Measurements from ENCODE around the gene NTM.

NTM gene

DNA sequence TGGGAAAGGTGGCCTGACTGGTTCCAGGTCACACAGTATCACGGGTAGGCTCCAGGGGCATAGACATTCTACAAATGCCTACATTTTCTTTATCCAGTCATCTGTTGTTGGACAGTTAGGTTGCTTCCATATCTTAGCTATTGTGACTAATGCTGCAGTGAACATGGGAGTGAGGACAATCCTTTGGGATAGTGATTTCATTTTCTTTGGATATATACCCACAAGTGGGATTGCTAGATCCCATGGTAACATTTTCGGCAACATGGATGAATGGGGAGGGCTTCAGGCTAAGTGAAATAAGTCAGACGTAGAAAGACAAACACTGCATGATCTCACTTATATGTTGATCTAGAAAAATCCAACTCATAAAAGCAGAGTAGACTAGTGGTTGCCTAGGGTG is 744.3 kb downstream of the NTM start:
- no peak for DNase-seq (ENCODE audit: low read depth)

DNA sequence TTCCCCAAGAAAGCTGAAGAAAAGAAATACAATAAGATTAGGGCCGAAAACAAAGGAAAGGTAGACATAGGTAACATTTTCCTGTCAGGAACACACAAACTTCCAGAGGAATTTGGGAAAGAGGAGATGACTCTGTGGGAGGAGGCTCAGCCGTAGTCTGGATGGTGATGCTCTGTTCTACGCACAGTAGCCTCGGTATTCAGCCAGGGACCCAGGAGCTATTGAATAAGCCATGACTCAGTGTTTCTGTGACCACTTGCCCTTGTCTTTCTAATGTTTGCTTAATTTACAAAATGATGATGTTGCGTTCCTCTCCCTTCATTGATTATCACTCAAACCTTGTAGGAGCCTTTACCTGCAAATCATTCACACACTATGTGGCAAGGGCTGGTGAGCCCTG is 745.0 kb downstream of the NTM start:
- peak; percentile 57 for DNase-seq (ENCODE audit: low read depth)

DNA sequence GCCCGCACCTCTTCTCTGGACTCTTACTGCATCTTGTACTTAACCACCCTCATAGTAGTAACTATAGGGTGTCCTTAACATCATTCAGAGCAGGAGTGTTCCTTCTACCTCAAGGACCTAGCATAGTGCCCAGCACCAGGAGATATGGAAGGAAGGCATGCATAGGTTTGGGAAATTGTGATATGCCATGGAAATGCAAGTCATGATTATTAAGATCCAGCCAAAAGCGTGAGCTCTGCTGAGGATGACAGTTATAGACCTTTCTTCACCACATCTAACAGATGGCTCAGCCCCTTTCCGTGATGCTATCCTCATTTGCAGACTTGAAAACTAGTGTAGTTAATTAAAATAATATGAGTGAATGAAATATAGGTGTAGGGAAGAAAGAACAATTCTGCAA is 746.1 kb downstream of the NTM start:
- no peak for DNase-seq (ENCODE audit: low read depth)

DNA sequence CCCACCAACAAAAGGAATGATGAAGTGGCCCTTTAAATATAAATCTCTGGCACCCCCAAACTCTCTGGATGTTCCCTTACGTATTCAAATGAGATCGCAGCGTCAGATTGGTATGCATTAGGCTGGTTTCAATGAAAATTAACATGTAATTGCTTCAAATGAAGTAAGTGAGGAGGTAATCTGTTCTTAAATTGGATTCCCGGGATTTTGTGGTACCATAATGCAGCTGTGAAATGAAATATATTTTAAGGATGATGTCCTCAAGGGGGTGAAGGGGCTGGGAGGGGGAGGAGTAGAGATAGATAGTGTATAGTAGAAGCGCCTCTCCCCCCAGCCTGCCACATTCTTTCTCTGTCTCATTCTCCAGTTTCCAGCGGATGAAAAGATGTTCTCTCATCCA is 748.2 kb downstream of the NTM start:
- DNase-seq (ENCODE audit: low read depth) = no peak

DNA sequence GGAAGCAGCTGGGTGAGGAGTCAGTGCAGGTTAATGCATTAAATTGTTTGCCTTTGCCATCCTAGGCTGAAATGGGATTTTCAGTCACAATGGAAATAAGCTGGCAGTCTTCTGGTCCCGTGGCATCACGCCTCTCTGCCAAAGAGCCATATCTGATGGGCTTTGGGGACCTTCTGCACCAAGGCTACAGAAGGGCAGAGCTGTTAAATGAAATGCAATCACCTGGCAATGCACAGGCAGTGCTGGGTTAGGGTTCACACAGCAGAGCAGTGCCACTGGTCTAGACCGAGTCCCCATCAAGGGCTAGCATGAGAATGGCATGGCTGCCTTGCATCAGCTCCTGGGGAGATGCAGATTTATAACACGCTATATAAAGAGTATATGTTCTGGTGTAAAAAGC is 749.2 kb downstream of the NTM start:
- no peak for DNase-seq (ENCODE audit: low read depth)

DNA sequence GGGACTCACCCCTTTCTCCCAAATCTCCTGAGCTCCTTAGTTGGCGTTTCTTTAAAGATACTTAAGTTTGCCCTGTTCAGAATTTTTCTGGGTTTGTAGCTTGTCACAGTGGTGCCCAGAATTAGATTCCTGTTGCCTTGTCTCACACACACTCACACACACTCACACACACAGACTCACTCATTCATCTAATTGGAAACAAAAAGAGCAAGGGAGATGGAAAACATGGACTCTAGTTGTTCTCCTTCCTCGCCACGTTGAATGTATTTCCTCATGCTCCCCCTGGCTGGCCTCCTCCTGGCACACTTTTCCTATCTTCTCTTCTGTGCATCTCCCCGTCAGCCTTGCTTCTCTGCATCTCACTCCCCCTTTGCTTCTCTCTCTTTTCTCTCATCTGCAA is 752.3 kb downstream of the NTM start:
- DNase-seq (ENCODE audit: low read depth) = no peak

DNA sequence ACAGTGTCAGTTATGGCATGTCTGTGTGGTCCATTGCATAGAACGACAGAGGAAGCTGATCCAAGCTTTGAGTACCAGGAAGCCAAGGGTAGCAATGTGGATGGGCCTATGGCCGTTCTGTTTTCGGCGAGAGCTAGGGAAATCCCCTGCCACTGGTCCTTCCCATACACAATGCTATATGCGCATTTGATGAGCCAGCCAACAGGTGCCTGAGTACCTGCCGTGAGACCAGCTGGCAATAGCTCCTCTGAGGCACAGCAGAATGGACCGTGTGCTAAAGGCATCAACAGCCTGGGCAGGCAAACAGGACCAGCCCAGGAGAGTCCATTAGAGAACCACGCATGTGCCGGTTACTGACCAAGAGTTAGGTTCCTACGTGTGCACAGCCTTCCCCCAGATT is 753.0 kb downstream of the NTM start:
- DNase-seq (ENCODE audit: low read depth) = no peak

DNA sequence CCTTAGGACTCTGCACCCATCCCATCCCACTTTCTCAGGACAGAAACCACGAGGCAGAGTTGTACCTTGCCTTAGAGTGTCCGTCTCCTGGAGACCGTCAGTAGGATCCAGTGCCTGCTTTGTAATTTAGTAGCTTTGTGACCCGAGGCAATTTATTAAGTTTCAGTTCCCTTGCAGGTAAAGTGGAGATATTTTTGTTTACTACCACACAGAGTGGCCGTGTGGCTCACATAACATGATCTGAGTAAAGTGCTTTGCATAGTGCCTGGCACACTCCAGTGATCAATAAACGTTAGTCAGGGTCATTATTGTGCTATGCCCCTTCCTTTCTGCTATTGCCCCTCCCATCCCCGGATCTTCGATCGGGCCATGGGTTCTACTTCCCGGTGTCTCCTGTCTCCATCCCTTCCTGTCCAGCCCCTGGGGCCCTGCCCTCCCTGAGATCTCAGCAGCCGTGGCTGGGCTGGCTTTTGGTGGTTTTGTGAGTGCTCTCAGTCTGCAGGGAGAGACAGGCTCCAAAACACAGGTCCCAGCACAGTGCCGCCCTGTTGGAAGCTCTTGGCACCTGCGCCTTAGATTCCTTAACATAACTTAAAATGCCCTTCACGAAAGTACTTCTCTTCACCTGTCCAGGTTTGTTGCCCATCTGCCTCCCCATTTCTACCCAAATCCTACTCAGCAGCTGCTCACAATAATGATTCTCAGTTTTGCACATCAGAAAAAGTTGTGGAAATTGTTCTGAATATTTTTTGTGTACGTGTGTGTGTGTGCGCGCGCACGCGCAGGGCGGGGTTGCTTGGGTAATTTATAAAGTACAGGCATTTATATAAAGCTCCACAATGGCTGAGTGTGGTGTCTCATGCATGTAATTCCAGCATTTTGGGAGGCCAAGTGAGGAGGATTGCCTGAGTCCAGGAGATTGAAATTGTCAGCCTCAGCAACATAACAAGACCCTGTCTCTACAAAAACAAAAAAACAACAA is 753.7 kb downstream of the NTM start:
- DNase-seq (ENCODE audit: low read depth) = no peak

DNA sequence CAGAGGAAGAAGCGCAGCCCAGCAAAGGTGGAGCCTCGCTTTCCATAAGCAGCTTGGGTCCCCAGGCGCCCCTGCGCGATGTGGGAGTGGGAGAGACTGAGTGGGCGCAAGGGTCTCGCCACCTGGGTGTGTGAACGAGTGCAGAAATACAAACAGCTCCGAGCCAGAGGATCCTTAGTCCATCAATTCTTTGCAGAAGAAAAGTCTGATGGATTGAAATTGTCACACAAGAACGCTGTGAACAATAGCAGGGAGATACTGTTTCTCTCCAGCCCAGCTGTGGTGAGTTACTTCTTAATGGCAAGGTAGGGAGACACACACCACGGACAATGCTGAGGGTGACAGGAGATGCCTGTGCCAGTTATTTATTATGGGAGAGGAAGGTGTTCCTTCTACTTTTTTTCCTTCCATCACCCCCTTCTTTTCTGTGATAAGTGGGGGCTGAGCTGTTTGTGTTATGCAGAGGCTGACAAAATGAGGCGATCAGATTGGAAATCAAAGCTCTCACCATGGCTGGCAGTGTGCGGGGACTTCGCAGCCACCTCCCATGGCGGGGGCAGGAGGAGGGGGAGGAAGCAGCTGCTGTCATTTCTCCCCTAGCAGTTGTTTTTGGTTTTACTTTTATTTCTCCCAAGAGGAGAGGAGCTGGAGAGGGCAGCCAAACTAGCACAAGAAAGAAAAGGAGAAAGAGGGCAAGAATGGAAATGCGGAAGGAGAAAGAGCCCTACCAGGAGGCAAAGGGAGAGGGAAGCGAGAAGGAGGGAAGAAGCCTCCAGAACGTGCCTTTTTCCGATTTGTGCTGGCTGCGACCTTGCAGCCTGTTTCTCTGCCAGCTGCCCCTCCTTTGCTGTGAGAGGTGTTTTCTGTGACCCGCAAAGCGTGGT is 755.8 kb downstream of the NTM start:
- DNase-seq (ENCODE audit: low read depth) = no peak

DNA sequence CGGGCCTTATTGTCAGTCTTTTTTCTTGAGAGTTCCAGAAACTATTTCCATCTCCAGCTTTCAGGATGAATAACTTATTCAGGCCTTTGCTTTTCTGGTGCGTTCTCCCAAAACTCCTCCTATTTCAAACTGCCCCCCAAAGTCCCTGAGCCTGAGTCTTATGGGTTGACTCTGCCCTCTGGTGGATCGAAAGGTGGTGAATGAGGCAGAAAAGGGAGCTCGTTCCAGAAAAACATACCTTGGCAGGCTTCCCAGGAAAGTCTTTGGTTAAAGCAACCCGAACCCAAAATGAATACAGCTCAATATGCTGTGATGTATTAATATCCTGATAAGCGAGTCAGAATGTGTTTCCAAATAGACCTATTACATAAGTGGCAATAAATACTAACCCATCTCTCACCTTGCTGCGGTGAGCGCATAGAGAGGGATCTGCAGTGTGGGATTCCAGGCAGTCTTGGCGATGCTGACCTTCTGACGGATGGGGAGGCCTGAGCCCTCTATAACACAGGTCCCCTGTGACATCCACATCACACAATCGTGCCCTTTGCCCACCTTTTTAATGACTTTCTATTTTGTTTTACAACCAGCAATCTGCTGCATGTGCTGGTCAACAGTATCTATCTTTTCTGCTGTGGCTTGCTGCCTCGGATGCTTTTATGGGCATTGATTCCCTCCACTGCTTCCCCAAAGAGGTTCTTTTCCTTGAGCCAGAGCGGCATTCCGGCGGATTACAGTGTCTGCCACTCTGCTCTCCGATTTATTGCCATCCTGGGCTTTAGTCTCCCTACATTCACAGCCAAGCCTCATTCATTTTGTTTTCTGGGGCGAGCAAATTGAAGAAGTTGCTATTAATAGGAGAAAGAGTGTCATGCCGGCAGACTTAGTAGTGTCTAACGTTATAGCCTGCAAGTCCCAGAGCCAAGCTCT is 756.8 kb downstream of the NTM start:
- DNase-seq (ENCODE audit: low read depth) = peak; percentile 86

DNA sequence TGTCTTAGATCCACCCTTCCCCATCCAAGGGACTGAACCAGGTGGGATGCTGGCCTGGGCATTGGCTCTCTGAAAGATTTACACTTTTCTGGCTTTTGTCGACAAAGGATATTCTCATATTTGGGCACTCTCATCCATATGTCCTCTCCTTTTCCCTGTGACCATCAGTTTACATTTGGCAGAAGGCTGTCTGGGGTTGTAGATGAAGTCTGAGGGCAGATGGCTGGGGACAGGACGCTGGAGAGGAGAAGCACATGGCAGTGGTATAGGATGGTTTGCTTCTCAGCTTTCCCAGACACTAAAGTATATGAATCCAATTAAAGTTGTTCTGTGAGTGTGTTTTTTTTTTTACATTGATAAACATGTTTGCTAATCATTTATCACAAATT is 757.5 kb downstream of the NTM start:
- DNase-seq (ENCODE audit: low read depth) = no peak

DNA sequence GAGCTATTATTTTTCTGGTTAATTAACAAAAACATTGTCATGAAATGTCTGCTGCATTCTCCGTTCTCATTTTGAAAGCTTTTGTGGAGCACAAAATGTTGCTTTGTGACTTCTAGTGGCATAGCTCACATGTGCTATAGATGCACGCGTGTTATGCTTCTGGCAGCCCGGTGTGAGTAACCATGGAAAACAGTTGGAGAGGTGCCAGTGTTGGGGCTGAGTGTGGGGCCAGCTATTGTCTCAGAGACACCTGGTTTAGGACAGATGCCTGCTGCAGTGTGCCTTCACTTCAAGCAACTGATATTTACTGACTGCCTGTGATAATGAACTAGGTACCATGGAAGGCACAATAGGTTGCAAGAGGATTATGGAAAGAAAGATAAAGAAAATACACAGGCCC is 760.6 kb downstream of the NTM start:
- DNase-seq (ENCODE audit: low read depth) = no peak

DNA sequence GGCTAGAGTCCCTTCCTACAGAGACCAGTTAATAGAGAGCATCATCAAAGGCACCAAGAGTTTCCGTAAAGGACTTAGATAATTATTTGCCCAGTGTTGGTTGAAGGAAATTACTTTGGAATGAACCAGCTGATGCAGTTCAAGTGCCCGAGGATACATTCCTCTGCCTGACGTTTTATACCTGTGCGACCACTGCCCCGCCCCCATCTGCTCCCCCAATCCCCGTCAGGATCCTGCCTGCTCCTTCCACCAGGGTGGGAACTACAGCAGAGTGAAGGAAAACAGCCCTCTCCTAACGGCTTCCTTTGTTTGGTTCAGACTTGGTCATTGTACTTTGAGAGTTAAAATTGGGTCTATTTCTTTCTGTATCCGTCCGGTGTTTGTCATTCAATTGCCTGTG is 761.5 kb downstream of the NTM start:
- no peak for DNase-seq (ENCODE audit: low read depth)

DNA sequence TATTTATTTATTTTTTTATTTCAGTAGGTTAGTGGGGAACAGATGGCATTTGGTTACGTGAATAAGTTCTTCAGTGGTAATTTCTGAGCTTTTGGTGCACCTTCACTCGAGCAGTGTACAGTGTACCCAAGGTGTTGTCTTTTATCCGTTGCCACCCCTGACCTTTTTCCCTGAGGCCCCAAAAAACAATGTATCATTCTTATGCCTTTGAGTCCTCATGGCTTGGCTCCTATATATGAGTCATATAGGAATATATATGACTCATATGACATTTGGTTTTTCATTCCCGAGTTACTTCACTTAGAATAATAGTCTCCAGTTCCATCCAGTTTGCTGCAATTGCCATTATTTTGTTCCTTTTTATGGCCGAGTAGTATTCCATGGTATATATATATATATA is 763.9 kb downstream of the NTM start:
- DNase-seq (ENCODE audit: low read depth) = no peak

DNA sequence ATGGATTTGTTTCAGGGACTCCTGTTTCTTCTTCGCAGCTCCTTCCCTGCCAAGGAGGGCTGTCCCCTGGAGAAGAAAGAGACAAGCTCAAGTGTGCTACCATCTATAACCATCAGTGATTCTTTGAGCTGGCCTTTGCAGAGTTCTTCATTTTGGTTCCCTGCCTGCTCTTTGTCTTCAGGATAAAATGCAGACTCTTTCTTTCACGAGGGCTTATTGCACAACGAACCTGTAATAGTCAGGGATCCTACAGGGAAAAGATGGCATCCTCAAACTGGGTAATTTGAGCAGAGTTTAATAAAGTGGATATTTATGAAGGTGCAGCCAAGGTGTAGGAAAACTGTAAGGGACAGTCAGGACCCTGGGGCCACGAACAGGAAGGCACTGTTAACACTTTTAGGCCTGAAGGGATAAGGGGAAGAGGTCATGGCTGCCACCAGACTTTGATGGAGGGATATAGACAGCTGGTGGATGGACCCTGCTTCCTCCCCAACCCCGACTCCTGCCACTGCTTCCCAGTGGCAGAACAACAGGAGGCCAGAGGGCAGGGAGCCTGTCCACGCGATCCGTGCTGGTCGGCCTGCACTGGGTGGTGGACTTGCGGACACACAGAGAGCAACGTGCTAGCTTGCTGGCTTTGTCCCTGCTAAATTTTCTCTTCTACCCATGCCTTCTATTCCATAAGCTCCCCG is 767.0 kb downstream of the NTM start:
- no peak for DNase-seq (ENCODE audit: low read depth)

DNA sequence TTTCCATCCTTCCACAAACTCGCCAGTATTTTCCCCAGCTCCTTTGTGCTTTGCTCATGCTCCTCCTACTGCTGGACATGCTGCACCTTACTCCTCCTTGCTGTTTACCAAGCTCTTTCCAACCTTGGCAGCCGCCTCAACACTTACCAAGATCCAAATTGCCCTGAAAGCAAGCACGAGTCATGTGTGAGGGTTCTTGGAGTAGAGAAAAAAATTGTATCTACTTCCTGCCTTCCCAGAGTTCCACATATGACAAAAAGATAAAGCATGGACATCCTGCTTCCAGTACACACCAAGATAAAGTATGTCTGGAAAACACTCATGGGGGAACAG is 767.5 kb downstream of the NTM start:
- DNase-seq (ENCODE audit: low read depth) = no peak

DNA sequence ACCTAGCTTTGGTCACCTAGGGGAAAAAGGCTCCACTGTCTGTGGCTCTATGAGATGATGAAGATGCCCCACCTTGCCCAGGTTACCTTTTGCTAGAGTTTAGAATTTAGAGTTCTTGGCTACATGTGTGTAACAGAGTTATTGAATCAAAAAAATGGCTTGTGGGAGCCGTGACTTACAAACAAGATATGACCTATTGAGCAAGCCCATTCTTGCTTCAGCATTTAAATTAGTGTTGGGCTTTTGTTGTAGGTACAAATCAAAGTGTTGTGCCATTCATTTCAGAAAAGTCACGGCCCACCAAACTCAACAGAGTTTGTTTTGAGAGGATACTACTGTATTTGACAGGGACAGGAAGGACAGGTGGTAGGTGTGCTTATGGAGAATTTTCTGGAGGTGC is 768.8 kb downstream of the NTM start:
- no peak for DNase-seq (ENCODE audit: low read depth)

DNA sequence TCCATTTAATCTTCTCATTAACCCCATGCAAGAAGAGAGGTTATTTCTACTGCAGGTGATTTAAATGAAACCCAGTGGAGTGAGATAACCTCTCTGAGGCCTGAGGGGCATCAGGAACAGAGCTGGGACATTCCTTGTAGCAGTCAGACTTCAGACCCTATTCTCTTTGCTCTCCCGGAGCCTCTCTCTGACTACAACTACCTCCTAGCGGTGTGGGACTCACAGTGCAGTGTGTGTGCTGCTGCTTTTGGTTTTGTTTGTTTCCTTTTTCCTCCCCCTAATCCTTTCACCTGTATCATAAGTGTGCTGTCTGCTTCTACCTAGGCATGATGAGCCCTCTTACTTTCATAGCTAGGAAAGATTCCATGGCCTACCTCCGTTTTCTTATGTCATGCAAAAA is 769.6 kb downstream of the NTM start:
- no peak for DNase-seq (ENCODE audit: low read depth)

DNA sequence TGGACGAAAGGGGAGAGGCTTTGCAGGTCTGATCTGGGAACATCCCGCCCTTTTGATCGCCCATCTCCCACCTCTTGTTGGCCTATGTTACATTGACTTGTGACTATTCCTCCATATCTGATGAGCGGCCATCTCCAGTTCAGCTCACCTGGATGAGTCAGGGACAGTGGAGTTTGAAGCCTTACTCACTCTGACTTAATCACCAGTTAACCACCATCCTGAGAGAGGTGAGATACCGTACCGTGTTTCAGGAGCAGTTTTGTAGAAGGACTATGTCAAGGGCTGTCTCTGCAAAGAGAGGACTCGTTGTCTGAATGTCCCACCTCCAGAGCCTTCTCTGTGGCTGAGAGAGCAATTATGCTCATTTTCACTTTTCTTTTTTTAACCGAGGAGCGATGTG is 771.7 kb downstream of the NTM start:
- DNase-seq (ENCODE audit: low read depth) = no peak

DNA sequence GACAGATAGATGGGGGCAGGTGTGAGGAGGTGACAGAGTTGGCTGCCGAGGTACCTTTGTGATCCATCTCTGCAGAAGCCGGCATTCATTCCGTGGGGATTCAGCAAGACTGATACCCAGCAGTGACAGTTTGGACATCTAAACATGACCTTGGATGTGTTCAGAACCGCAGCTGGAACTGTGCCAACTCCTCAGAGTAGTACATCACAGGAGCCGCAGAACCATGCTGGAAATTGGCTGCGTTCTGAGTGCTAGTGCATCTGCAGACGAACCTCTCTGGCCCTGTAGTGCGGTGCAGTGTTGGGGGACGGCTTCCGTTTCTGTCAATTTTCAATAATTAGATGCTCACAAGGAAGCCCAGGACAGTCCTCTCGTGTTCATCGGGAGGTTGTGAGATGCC is 772.1 kb downstream of the NTM start:
- no peak for DNase-seq (ENCODE audit: low read depth)

DNA sequence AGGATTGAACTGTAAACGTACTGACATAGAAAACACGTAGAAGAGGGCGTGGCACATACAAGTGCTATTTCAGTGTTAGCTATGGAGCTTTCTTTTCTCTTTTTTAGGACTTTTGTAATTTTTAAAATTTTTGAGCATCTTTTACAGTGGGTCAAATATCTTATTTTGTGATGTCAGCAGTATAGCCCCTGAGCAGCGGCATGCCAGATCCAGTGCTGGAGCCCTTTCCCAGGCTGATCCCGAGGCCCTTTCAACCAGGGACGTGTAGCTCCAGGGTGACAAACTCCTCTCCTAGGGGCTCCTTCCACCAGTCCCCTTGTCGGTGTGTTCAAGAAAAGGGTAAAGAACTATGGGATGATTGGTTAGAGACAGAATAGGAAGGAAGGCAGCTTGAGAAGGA is 777.0 kb downstream of the NTM start:
- DNase-seq (ENCODE audit: low read depth) = no peak

DNA sequence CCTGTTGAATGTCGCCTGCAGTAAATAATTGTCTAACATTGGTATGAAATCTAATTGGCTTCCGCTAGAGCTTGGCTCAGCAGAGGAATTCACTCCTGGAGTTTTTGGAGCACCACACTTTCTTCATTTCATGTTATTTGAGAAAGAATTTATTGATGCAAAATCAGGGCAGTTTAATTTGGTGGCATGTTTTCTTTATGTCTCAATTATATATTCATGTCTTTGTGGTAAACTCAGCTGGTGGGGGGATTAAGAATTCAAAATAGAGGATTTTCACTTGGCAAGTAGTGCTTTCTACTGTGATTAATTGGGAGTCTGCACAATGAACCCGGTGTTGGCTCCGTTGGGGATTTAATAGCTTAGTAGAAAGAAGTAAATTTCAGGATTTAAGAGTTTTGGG is 784.4 kb downstream of the NTM start:
- DNase-seq (ENCODE audit: low read depth) = no peak

Measured in non-pigmented ciliary epithelial cell (primary cell).